Dermis microvascular lymphatic vessel endothelial cell (primary cell): ENCODE results near the gene PELO. TPM values are rescaled to one million over a fixed set of nuclear protein-coding genes. Genes with fewer than 3 reads are reported as not detected.

Experiments used
- DNase-seq, 2 donors: peaks; one replicate each; pipeline versions ENCODE4 v3.0.0 to v3.0.0-alpha.2; 2010; ENCODE audit warnings: low read depth in 2 of 2
- total RNA-seq: library from RNA; depleted of rRNA; stranded (reverse); fragments of >200 nt; gene quantifications from 2 replicates; pipeline ENCODE4 v1.2.1, GENCODE V29; 2014

PELO gene
- total RNA-seq, 1 donor from 2014 or later, result 23.0 TPM

- no peak for DNase-seq
These were observed 40.1 kb downstream of the PELO start for GRCh38 chr5:52827815-52828214.

GRCh38 chr5:52829664-52830063 lies 41.9 kb downstream of the PELO start:
- DNase-seq, result no peak

DNA sequence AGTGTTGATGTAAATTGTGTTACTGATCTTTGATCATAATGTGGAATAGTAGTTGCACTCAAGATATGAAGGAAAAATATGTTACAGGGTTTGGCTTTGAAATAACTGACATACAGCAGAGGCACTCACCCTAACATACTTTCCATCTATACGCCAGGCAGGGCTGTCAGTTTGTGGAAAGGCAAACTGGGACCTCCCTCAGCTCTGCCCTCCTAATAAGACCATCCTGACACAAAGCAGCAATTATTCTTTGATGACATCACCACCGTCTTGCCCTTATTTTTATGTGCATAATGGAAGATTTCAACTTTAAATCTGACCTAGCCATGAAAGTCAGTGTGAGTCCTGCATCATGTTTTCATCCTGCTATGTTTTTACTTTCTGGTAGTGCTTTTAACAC lies 42.9 kb downstream of the PELO start:
- no peak for DNase-seq

DNA sequence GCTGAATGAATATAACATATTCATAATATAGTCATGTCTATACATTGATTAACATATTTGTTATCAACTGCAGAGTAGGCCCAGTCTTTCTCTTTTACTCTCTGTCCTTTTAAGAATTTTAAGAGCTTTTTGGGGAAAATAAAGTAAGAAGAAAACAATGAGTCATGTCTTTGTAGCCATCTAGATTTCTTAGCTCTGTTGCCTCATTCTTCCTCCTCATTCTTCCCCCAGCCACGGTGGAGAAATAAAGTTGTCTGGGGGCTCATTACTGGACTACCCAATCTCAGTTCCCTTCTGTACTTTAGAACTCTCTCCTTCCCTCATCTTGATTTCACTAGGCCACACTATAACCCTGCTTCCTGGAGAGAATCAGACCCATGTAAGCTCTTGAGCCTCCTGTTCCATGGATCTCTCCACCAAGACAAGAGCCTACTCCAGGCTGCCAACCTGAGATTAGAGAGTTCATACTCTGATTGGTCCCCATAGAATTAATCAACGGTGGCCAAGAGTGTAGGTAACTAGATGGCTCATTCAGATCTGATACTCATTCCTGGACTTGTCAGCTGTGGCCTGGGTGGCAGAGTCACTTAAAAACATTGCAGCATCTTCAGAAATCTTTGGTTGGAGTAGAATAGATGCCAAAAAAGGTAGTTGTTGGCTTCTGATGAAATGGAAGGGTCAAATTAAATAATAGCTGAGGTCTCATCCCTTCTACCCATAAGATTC lies 44.2 kb downstream of the PELO start:
- no peak for DNase-seq

DNA sequence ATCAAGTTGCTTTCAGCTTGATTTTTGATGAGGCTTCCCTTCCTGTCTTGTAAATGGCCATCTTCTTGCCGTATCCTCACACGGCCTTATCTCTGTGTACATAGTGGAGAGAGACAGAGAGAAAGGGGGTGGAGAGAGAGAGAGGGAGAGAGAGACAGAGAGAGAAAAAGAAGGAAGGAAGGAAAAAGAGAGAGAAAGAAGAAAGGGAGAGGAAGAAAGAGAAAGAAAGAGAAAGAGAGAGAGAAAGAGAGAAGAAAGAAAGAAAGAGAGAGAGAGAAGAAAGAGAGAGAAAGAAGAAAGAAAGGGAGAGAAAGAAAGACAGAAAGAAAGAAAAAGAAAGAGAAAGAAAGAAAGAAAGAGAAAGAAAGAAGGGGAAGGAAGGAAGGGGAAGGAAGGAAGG lies 46.6 kb downstream of the PELO start:
- no peak for DNase-seq

DNA sequence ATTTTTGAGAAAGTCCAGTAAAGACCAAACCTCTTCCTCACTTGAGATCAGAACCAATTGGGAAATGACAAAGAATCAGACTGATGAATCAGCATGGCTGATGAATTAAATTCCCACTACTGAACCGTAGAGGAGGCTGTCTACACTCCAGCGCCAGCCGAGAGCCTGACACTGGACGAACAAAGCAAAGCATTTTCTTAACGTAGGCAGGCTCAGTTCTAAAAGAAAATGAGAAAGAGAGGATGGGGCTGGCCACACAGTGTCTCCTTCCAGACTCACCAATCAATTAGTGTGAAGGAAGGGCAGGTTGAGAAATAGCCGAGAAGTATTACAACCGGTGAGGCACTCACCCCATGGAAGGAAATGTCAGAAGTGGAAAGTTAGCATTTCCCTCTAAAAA lies 49.4 kb downstream of the PELO start:
- DNase-seq, result peak in 1 of 2 donors; percentile 45

Other genes with a start within 250 kb of the PELO start
- 61.1 and 176 TPM in 2 replicates for gene ITGA1, start within 50 bp of the PELO start, total RNA-seq
- gene ITGA2, start 201.4 kb downstream of the PELO start, total RNA-seq, result 38.4 and 63.5 TPM in 2 replicates